LNCAP (cell line): ENCODE results near the gene PLCB4.

ENCODE experiments used
- TF ChIP-seq, protein P1 (sequence below): fragments of 450-650 bp; IDR thresholded peaks from 2 replicates; pipeline ENCODE4 v1.5.1; 2017; ENCODE audit warnings: mild to moderate bottlenecking

Gene PLCB4

DNA sequence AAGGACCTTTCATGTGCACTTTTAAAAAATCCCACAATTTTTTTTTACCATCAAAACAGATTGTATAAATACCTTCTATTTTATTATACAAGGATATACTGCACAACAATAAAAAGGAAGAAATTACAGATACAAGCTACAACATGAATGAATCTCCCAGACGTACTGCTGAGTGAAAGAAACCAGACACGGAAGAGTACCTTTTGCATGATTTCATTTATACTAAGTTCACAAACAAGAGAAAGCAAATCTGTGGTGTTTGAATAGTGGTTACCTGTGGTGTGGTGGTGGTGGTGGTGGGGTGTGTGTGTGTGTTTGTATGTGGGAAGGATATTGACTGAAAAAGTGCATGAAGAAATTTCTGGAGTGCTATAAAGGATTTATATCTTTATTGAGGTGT lies 6.8 kb upstream of the PLCB4 start:
- TF ChIP-seq, protein P1, sequence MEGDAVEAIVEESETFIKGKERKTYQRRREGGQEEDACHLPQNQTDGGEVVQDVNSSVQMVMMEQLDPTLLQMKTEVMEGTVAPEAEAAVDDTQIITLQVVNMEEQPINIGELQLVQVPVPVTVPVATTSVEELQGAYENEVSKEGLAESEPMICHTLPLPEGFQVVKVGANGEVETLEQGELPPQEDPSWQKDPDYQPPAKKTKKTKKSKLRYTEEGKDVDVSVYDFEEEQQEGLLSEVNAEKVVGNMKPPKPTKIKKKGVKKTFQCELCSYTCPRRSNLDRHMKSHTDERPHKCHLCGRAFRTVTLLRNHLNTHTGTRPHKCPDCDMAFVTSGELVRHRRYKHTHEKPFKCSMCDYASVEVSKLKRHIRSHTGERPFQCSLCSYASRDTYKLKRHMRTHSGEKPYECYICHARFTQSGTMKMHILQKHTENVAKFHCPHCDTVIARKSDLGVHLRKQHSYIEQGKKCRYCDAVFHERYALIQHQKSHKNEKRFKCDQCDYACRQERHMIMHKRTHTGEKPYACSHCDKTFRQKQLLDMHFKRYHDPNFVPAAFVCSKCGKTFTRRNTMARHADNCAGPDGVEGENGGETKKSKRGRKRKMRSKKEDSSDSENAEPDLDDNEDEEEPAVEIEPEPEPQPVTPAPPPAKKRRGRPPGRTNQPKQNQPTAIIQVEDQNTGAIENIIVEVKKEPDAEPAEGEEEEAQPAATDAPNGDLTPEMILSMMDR, result no peak

DNA sequence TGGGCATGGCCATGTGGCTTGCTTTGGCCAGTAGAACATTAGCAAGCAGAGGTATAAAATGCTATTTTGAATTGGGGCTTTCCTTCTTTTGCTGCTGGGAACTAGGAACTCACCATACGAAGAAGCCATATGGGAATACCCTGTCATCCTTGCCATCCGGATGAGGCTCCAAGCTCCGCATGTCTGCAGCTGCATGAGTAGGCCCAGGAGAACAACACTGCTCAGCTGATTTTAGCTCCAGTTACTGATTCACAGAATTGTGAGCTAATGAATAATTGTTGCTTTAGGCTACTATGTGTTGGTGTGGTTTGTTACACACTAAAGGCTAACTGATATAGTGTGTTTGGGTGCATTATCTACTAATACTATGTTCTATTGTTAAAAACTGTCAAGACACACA lies 2.7 kb upstream of the PLCB4 start:
- TF ChIP-seq, protein P1, result no peak

DNA sequence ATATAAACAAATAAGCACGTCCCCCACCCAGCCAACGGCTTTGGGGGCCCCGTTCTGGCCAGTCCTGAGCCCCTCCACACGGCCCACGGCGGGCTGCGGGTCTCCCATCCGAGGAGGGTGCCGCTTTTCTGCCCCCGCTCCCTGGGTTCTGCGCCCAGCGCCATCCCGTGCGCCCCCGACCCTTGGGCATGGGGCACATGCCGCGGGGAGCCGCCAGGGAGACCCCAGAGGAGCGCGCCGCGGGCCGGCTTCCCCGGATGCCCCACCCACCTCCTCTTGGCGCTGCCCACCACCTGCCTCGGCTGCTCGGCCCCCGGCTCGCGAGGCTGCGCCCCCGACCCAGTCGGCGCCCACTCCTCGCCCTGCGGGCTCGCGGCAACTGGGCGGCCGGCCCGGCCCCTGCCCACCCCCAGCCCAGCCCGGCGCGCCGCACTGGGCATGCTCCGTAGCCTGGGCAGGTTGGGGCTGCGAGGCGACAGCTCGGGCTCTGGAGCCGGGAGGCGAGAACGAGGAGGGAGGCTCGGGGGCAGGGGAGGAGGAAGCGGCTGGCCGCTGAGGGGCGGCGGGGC lies 570 bp upstream of the PLCB4 start:
- TF ChIP-seq, protein P1, result no peak

DNA sequence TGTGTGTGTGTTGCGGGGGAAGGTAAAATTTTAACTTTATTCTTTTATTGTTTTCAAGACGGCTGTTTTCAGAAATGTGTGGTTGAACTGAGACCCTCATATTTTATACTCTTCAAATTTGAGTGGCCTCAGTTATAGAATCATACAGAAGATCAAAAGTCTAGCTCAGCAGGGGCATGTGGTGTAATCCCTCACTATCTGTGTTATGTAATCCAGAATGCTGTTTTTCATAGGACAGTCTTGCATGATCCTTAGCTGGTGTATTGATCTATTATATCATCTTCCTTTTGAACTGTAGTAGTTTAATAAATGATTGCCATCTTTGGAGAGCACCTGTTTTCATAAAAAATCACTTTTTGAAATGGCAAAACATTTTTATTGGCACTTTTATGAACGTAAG lies 1.4 kb downstream of the PLCB4 start:
- TF ChIP-seq, protein P1, result no peak

DNA sequence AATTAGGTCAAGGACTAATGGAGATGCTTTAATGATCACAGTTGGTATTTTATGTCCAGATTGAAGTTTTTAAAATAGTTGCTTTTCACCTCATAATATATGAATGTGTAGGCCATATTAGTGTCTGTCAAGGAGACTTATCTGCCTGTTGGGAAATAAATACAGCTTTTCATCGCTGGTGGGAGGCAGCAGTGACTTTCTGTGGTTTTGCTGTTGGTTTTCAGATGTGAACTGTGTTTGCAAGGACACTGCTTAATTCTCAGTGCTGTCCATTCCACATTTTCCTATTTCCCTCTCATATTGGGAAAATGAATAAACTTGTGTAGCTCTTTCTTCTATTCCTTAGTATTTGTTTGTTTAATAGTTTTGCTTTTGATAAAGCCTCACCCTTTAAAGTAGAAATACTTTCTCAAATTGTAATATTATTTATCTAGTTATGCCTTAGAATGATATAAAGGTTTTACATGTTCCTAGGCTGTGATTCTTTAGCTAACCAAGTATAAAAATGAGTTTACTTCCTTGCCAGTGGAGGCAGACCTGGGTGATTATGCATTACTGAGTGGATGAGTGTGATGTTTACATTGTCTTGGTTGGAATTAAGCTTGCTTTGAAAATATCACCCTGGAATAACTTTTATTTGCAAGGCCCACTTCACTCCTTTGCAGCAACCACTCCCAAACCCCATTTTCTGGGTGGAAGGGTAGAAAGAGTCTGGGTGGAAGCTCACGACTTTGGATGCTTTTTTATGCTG lies 3.3 kb downstream of the PLCB4 start:
- TF ChIP-seq, protein P1, result peak; percentile 11; the same call in 1 of the 2 replicates

DNA sequence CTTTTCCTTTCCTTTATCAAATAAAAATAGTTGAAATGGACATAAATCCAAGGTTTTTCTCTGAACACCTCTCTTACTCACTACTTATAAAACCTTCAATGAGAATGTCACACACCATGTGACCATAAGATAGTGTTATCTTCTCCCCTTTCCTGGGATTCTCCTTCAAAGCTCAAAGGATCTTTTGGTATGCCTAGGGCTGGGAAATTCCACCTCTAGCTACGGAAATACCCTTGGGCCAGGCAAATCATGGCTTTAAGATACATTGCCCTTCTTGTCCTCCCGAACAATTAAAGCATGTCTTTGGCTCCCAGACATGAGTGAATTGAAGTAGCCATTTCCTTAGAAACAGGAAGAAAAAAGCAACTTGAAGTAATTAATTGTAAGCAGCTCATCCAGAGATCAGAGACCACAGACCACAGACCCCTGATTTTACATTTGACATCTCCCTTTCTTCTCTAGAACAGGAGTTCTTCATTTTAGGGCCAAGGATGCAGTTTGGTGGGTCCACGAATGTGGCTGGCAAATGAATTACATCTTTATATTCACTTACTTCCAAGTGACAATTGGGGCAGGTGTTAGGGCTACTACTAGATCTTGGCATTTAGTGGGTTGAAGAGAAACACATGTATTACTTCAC lies 4.1 kb downstream of the PLCB4 start:
- TF ChIP-seq, protein P1, result no peak

DNA sequence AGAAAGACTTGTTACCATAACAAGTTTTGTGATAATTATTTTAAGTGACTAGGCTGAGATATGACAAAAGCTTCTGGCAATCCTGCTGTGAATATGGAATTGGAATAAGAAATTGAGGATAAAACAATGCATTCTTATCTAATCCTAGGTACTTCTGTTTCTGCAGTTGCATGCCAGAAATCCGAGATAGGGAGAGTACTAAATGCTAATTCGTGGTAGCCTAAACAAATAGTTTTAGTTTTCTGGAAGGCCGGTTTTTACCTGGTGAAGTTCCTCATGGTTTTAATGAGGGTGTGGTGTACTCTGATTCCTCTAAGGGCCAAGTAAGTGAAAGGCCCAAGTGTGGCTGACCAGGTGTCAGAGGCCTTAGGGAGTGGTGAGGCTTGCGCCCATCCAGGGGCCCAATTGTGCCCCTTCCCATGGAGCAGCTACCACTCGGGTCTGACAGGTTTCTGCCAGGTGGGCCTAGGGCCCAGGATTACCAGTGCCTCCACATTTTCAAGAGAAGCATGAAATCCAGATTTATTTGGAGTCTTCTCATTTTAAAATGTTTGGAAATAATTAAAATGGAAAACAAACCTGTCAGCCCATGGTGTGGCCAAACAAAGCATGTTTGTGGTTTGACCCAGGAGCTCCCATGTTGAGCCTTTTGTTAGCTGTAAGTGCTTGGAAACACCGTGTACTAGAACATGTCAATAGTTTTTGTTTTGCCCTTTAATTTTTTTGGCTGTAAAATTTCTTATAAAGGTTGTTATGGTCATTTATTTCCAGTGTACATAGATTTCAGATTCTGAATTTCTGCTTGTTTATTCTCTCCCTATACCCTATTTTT lies 6.6 kb downstream of the PLCB4 start:
- TF ChIP-seq, protein P1, result no peak
